OCI-LY1 (cell line): ENCODE data around the gene BICRAL.

Source experiments
- CTCF ChIP-seq: fragments of 200-600 bp; sonication (generic), shearing (Covaris generic); IDR thresholded peaks from 2 replicates; pipeline ENCODE4 v1.5.1; 2017; ENCODE audit warnings: mild to moderate bottlenecking, antibody characterized with exemption, low read length, moderate library complexity, mixed read lengths
- EZH2 ChIP-seq: fragments of 200-600 bp; sonication (generic), shearing (Covaris generic); IDR thresholded peaks from 2 replicates; pipeline ENCODE4 v1.8.0; 2017; ENCODE audit warnings: borderline replicate concordance, mixed run types, mild to moderate bottlenecking, antibody characterized with exemption, low read length, moderate library complexity, mixed read lengths

DNA sequence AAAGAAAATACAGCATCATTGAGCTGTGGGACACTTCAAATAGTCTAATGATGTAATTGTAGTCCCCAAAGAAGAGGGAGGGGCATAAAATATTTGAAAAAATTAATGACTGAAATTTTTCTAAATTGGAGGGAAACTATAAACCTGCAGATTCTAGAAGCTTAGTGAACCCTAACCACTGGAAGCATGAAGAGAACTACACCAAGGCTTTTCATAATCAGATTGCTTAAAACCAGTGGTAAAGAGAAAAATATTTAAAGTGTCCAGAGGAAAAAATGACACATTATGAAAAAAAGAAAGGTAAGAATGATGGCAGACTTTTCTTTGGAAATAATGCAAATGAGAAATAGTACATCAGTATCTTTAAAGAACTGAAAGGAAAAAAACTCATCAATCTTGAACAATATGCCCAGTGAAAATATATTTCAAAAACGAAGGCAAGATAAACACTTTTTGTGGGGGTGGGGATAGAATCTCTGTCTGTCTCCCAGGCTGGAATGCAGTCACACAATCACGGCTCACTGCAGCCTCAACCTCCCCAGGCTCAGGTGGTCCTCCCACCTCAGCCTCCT is 31.3 kb downstream of the BICRAL start:
- TF ChIP-seq CTCF (no peak), EZH2 (no peak)
